ENCODE data around the gene ASCL5. TPM values are rescaled to one million over a fixed set of nuclear protein-coding genes. Genes with fewer than 3 reads are reported as not detected.
A peak's percentile ranks its signal among the peaks of the same experiment; 100 is the strongest.

The ASCL5 gene
- not detected for total RNA-seq
- long read RNA-seq, partial matches to known transcripts, result 0 of 1 reads
- long read RNA-seq, other reads (novel, unspliced or antisense), result 1 of 1 reads

- no peaks in the 10 kb centered on the region for H3K4me1 ChIP-seq
- intact Hi-C loops (cut with DNase I), result no loop called here
- DNase-seq (no peak), ATAC-seq (peak; percentile 75 to 76)
- no peaks in the 10 kb centered on the region for H3K9me3 ChIP-seq
- no peak within 1 kb of the TSS for H3K4me3 ChIP-seq
- TF ChIP-seq CTCF (IDR thresholded peaks at IDR 0.05), result no peak
- no peak within 1 kb of the TSS for H3K27ac ChIP-seq
- H3K27me3 ChIP-seq (ENCODE audit: low read depth), result peaks cover 4% of the 10 kb centered on the region
- no peaks in the 10 kb centered on the region for H3K36me3 ChIP-seq
These were observed at the start of gene ASCL5 for GRCh38 chr1:201126832-201127754. Gene ASCL5 (minus strand): TSS chr1:201127184. CDS start chr1:201115372, 11,812 bp downstream.

- peaks cover 8% of the 10 kb centered on the region for H3K4me1 ChIP-seq
- intact Hi-C loops (cut with DNase I), result no loop called here
- no peak for TF ChIP-seq CTCF (IDR thresholded peaks at IDR 0.05)
- H3K36me3 ChIP-seq, result no peaks in the 10 kb centered on the region
- no peak overlapping the region for H3K27ac ChIP-seq
- DNase-seq (no peak), ATAC-seq (no peak)
- H3K27me3 ChIP-seq (ENCODE audit: low read depth), result no peaks in the 10 kb centered on the region
- no peak overlapping the region for H3K4me3 ChIP-seq
- H3K9me3 ChIP-seq, result no peaks in the 10 kb centered on the region
These were observed 49.0 kb upstream of the ASCL5 start for GRCh38 chr1:201175820-201176500.

GRCh38 chr1:201173736-201174135 lies 46.8 kb upstream of the ASCL5 start:
- no peak for TF ChIP-seq CTCF (IDR thresholded peaks at IDR 0.05)
- H3K4me1 ChIP-seq, result peaks cover 14% of the 10 kb centered on the region
- no peak overlapping the region for H3K4me3 ChIP-seq
- DNase-seq (no peak), ATAC-seq (no peak)
- intact Hi-C loops (cut with DNase I), result no loop called here
- no peaks in the 10 kb centered on the region for H3K9me3 ChIP-seq
- H3K27me3 ChIP-seq (ENCODE audit: low read depth), result no peaks in the 10 kb centered on the region
- no peaks in the 10 kb centered on the region for H3K36me3 ChIP-seq
- no peak overlapping the region for H3K27ac ChIP-seq

GRCh38 chr1:201172999-201173610 lies 46.1 kb upstream of the ASCL5 start:
- Histone ChIP-seq H3K4me3 (no peak overlapping the region), H3K4me1 (peaks cover 14% of the 10 kb centered on the region)

More at GRCh38 chr1:201172999-201173610, 46.1 kb upstream of the ASCL5 start:
- TF ChIP-seq CTCF (IDR thresholded peaks at IDR 0.05), result no peak
- H3K9me3 ChIP-seq, result no peaks in the 10 kb centered on the region
- DNase-seq (no peak), ATAC-seq (no peak)
- intact Hi-C loops (cut with DNase I), result no loop called here
- no peaks in the 10 kb centered on the region for H3K36me3 ChIP-seq
- no peak overlapping the region for H3K27ac ChIP-seq
- H3K27me3 ChIP-seq (ENCODE audit: low read depth), result no peaks in the 10 kb centered on the region
